Memory B cell (primary cell): ENCODE results near the gene HEYL.

Experiments used
- ATAC-seq: fragments of 150-1000 bp; cut with Tn5 transposase; 2 replicates; pipeline ENCODE4 v1.10.0; 2021; ENCODE audit warnings: low read depth, mild to moderate bottlenecking, moderate library complexity
- DNase-seq, 2 donors: peaks; one replicate each; pipeline ENCODE4 v3.0.0; 2022; ENCODE audit warnings: low spot score in 2 of 2
- H3K27ac Mint-ChIP-seq: one replicate; pipeline ENCODE4 v1.8.0; 2022; ENCODE audit warnings: mild to moderate bottlenecking, moderate library complexity, mixed read lengths
- H3K27me3 Mint-ChIP-seq: one replicate; pipeline ENCODE4 v1.8.0; 2022; ENCODE audit warnings: mixed read lengths
- H3K36me3 Mint-ChIP-seq: one replicate; pipeline ENCODE4 v1.8.0; 2022; ENCODE audit warnings: mild to moderate bottlenecking, mixed read lengths
- H3K4me1 Mint-ChIP-seq: one replicate; pipeline ENCODE4 v1.8.0; 2022; ENCODE audit warnings: mixed read lengths
- H3K4me3 Mint-ChIP-seq: one replicate; pipeline ENCODE4 v1.8.0; 2022; ENCODE audit warnings: mild to moderate bottlenecking, moderate library complexity, mixed read lengths
- H3K9me3 Mint-ChIP-seq: one replicate; pipeline ENCODE4 v1.8.0; 2022; ENCODE audit warnings: mixed read lengths

The HEYL gene

DNA sequence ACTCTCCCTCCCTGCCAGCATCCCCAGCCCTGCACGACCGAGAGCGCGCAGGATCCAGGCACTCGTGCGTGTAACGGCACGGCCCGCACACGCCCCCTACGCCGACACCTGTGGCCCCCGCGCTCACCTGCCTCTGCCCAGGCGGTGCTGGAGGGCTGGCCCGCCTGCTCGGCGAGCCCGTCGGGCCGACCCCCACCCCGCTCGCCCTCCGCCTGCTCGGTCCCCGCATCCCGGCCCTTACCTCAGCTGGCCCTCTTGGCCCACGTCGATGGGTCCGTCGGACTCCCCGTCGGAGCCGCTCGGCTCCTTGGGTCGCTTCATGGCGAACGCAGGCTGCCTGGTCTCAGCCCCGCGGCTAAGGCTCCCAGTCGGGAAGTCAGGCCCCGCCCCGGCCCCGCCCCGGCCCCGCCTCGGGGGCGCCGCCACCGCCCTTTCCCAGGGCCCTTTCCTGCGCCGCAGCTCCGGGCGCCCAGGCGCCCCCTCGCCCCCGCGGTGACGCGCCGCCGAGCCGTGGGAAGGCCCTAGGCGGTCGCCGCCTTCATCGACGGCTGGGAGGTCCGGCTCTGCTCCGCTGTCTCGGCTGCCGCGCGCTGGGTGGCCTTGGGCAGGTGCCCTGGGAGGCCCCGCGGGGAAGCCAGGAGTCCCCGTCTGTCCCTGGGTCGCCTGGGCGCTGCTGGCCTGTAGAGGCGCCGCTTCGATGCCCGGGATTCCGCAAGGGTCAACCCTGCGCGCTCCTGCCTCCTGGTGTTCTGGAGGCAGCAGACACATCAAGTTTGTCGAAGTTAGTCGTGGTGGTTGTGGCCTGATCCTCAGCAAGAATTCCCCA lies at the start of gene HEYL:
Gene HEYL, minus strand, starts transcription at position 339 of the 826 bp plus-strand sequence. Its CDS starts 18 bp downstream, at position 321.
- Mint-ChIP-seq H3K4me1 (no peaks in the 10 kb centered on the region), H3K9me3 (peaks cover 4% of the 10 kb centered on the region), H3K36me3 (no peaks in the 10 kb centered on the region), H3K27me3 (peaks cover 7% of the 10 kb centered on the region), H3K27ac (no peak within 1 kb of the TSS), H3K4me3 (peak within 1 kb of the TSS; percentile 68)
- DNase-seq (peak; percentile 20 to 36), ATAC-seq (peak; percentile 80)

DNA sequence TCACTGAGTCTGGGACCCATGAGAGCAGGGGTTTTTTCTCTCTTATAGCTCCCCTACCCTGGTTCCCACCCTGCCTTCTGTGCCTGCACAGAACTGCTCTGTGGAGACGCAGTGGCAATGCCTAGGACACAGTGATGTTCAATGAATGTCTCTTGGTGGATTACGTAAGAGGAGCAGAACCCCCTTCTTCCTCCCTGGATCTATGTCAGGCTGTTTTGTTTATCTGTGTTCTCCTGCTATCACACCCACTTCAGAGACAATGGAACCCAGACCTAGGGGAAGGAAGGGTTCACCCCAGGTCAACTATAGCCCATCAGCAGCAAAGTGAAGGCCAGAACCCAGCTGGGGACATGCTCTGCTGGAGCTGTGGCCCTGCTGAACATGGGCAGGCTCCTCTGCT lies 49.8 kb upstream of the HEYL start:
- Mint-ChIP-seq H3K27me3 (peaks cover 38% of the 10 kb centered on the region), H3K4me1 (peaks cover 10% of the 10 kb centered on the region)
- ATAC-seq = no peak

DNA sequence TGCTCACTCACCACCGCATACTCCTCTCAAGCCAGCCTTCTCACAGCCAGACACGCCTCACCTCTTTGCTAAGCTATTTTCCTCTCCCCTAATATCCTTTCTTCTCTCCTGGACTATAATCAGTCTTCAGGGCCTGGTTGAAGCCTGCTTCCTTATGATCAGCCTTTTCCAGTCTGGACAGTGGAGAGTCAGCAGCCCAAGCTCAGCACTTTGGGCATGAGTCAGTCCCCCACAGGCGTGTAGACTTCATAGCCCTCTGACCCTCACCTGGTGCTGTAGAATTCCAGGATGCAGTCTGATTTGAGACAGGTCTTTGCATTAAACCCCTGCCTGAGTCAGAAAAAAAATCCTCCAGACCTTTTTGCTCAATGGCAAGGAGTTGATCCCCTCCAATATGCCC lies 49.3 kb upstream of the HEYL start:
- Mint-ChIP-seq H3K27me3 (peaks cover 37% of the 10 kb centered on the region), H3K36me3 (peaks cover 4% of the 10 kb centered on the region), H3K4me1 (peaks cover 10% of the 10 kb centered on the region), H3K9me3 (no peaks in the 10 kb centered on the region), H3K27ac (no peak overlapping the region), H3K4me3 (no peak overlapping the region)
- ATAC-seq (no peak), DNase-seq (no peak)

More for the DNA sequence above, 49.8 kb upstream of the HEYL start:
- Mint-ChIP-seq H3K4me3 (no peak overlapping the region), H3K36me3 (peaks cover 4% of the 10 kb centered on the region), H3K27ac (no peak overlapping the region), H3K9me3 (no peaks in the 10 kb centered on the region)
- DNase-seq = no peak

DNA sequence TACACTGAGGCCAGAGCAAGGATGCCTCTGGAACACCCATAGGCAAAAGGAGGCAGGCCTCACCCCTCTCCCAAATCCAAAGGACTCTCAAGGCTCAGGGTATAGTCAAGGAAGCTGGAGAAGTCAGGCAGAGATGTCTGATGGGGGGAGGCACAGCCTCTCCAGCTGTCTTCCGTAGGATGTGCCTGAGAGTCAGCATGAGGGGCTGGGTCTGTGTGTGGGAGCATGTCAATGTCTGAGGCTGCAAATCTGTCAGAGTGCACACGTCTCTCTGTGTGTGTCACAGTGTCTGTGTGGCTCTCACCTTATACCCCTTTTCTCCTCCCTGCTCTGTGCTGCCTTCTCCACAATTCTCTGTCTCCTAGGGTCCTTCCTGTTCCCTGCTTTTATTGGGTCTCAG lies 47.8 kb upstream of the HEYL start:
- H3K36me3 Mint-ChIP-seq = peaks cover 4% of the 10 kb centered on the region
- DNase-seq (no peak), ATAC-seq (no peak)
- H3K27me3 Mint-ChIP-seq = peaks cover 43% of the 10 kb centered on the region
- H3K4me1 Mint-ChIP-seq = peaks cover 10% of the 10 kb centered on the region
- no peak overlapping the region for H3K4me3 Mint-ChIP-seq
- H3K9me3 Mint-ChIP-seq = no peaks in the 10 kb centered on the region
- H3K27ac Mint-ChIP-seq = no peak overlapping the region

DNA sequence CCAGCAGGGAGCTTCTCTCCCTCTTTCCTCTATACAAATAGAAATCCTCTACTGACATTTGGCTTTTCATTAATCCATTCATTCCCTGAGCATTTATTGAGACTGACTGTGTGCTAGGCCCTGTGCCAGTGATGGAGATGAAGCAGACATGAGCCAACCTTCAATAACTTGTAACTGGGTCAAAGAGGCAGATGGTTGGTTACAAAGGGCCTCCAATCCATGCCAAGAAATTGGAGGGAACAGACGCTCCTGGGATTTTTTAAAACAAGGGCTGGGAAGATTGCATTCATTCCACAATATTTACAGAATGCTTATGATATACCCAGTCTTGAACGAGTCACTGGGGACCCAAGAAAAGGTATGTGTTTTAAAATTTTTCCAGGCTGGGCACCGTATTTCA lies 45.6 kb upstream of the HEYL start:
- Mint-ChIP-seq H3K9me3 (no peaks in the 10 kb centered on the region), H3K4me1 (no peaks in the 10 kb centered on the region), H3K4me3 (peak overlapping the region; percentile 51), H3K36me3 (peaks cover 4% of the 10 kb centered on the region), H3K27me3 (peaks cover 34% of the 10 kb centered on the region), H3K27ac (no peak overlapping the region)
- ATAC-seq (no peak), DNase-seq (no peak)

DNA sequence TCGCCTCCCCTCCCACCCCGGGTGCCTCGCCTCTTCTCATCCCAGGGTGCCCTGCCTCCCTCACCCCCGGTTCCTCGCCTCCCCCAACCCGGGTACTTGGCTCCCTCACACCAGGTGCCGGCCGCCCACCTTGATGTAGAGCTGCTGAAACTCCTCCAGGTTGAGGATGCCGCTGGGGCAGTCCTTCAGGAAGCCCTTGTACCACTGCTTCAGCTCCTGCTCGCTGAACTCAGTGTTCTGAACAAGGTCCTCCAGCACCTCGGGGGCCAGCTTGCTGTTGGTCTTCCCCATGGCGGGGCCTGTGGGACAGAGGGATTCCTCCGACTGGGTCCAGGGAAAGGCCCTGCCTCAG lies 44.8 kb upstream of the HEYL start:
- DNase-seq (no peak), ATAC-seq (no peak)
- no peak overlapping the region for H3K27ac Mint-ChIP-seq
- no peaks in the 10 kb centered on the region for H3K9me3 Mint-ChIP-seq
- H3K4me3 Mint-ChIP-seq = no peak overlapping the region
- no peaks in the 10 kb centered on the region for H3K4me1 Mint-ChIP-seq
- H3K27me3 Mint-ChIP-seq = peaks cover 30% of the 10 kb centered on the region
- H3K36me3 Mint-ChIP-seq = peaks cover 4% of the 10 kb centered on the region

DNA sequence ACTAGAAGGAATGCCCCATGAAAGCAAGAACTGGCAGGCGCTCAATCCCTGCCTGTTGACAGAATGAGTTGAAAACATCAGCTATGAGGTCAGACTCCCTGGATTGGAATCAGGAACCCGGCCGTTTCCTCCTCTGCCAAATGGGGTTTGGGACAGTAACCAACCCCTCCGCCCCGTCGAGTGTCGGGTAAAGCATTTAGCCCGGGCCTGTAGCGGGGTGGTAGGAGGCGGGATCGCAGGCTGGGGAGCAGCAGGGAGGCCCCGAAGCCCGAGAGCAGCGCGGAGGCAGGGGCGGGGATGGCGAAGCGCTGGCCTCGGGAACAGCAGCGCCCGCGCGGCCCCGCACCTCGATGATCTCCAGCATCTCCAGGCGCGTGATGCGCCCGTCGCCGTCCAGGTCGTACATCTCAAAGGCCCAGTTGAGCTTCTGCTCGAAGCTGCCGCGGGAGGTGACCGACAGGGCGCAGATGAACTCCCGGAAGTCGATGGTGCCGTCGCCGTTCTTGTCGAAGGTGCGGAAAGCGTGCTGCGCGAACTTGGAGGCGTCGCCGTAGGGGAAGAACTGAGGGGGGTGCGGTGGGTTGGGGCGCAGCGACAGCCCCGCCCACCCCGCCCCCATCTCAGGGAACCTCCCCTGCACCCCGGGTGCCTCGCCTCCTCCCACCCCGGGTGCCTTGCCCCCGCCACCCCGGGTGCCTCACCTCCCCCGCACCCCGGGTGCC lies 44.3 kb upstream of the HEYL start:
- Mint-ChIP-seq H3K36me3 (peaks cover 4% of the 10 kb centered on the region), H3K9me3 (no peaks in the 10 kb centered on the region), H3K4me3 (no peak overlapping the region), H3K4me1 (no peaks in the 10 kb centered on the region), H3K27ac (no peak overlapping the region), H3K27me3 (peaks cover 28% of the 10 kb centered on the region)
- no peak for DNase-seq
- ATAC-seq = no peak

DNA sequence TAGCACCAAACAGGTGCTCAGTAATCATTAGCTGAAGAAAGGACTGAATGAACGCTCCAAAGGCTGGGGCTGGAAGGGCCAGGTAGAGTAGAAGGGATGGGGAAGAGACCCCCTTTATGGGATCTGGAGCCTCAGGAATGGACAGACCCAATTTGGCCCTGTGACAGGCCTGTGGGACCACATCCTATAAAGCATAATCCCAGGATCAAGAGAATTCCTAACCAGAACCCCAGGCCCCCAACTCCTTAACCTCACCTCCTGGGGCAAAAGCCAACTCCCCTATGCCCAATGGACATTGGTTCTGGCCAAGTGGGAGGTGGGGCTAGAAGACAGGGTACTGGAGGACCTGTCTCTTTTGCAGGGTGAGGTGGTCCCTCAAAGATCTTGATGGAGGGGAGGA lies 42.6 kb upstream of the HEYL start:
- no peak overlapping the region for H3K4me3 Mint-ChIP-seq
- H3K9me3 Mint-ChIP-seq = no peaks in the 10 kb centered on the region
- DNase-seq (no peak), ATAC-seq (no peak)
- H3K27ac Mint-ChIP-seq = no peak overlapping the region
- H3K36me3 Mint-ChIP-seq = peaks cover 4% of the 10 kb centered on the region
- peaks cover 18% of the 10 kb centered on the region for H3K27me3 Mint-ChIP-seq
- H3K4me1 Mint-ChIP-seq = no peaks in the 10 kb centered on the region

DNA sequence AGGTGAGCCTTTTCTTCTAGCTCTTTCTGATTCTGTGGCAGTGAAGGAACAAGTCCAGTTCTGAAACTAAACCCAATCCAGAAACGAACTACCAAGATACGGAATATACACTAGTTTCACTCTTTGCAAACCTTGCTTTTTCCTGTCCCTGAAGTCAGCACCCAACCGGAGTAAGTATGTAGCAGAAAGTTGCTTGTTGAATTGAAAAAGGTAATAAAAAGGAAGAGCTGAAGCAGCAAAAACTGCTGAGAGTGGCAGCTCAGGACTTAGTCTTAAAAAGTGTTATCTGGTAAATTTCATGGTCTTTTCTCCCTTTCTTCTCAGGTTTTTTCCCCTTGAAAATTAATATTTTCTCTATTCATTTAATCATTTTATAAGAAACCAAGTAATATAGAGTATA lies 41.9 kb upstream of the HEYL start:
- Mint-ChIP-seq H3K4me1 (no peaks in the 10 kb centered on the region), H3K27ac (no peak overlapping the region), H3K36me3 (peaks cover 4% of the 10 kb centered on the region), H3K27me3 (peaks cover 14% of the 10 kb centered on the region), H3K9me3 (no peaks in the 10 kb centered on the region), H3K4me3 (no peak overlapping the region)
- ATAC-seq = no peak
- no peak for DNase-seq

DNA sequence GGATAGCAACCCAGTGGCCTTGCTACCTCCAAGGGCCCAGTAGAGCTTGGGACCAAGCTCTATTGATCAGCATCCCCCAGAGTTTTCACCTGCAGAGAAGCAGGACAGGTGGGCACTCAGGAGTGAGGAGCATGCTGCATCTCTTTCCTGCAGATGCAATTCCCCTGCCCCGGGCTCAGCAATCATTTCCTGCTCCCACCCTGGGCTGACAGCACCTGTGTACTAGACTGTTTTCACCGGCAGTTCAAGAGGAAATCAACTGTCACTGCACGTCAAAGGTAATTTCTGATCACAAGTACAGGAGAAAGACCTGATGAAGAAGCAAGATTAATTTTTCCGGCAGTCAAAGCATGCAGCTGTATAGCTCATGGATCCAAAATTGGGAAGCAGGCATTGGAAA lies 41.3 kb upstream of the HEYL start:
- H3K36me3 Mint-ChIP-seq = peaks cover 4% of the 10 kb centered on the region
- H3K9me3 Mint-ChIP-seq = no peaks in the 10 kb centered on the region
- H3K27me3 Mint-ChIP-seq = peaks cover 12% of the 10 kb centered on the region
- DNase-seq (no peak), ATAC-seq (no peak)
- no peaks in the 10 kb centered on the region for H3K4me1 Mint-ChIP-seq
- H3K4me3 Mint-ChIP-seq = no peak overlapping the region
- no peak overlapping the region for H3K27ac Mint-ChIP-seq

DNA sequence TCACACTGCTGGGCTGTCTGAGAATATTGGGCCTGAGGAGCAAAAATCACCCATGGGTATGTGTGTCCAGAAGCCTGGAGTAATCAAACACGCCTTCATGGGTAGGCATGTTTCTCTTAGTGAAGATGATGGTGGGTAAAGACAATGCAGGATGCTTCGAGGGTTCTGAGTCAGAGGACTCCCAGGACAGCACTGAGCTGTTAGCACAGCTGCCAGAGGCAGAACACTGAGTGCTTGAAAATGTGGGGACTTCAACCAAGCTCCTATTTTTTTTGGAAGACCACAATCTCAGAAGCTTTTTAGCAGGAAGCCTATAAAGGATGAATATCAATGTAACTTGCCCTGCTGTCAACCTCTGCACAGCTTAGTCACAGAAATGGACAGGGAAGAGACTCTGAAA lies 40.4 kb upstream of the HEYL start:
- DNase-seq = no peak
- no peak for ATAC-seq
- H3K9me3 Mint-ChIP-seq = no peaks in the 10 kb centered on the region
- no peaks in the 10 kb centered on the region for H3K4me1 Mint-ChIP-seq
- no peak overlapping the region for H3K4me3 Mint-ChIP-seq
- H3K27me3 Mint-ChIP-seq = peaks cover 10% of the 10 kb centered on the region
- peaks cover 2% of the 10 kb centered on the region for H3K36me3 Mint-ChIP-seq
- no peak overlapping the region for H3K27ac Mint-ChIP-seq

DNA sequence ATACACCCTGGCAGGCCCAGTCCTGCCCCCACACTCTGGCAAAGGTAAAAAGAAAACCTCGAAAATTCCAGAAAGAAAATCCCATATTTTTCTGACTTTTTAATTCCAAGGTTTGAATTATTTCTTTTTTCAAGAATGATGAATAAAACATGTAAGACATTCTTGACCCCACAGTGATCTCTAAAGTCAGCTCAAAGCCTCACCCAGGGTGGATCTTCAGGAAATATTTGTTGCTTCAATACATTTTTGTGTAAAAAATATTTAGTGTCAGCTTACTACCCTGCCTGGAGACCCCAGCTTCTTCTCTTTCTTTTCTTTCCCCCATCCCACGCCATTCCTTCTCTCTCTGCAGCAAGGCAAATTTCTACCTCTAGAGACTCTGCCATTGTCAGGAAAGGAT lies 39.4 kb upstream of the HEYL start:
- H3K27me3 Mint-ChIP-seq = peaks cover 6% of the 10 kb centered on the region
- H3K27ac Mint-ChIP-seq = no peak overlapping the region
- no peaks in the 10 kb centered on the region for H3K36me3 Mint-ChIP-seq
- no peaks in the 10 kb centered on the region for H3K4me1 Mint-ChIP-seq
- DNase-seq = no peak
- no peaks in the 10 kb centered on the region for H3K9me3 Mint-ChIP-seq
- H3K4me3 Mint-ChIP-seq = no peak overlapping the region
- ATAC-seq = no peak

DNA sequence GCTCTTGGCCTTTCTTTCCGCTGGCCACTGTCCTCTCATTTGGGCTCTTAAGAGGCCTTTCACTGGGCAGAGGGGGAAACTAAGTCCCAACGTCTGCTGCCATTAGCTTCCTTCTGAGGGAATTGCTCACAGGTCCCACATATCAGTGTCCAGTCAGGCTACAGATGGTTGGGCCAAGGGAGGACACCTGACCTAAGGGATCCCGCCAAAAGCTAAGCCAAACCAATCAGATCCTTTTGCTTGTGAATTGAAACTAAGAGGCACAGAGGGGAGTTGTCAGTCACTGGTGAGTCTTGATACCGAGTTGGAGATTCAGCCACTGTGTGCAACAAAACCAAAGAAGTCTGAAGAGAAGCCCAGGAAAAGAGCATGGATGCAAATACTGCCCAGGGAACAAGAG lies 38.2 kb upstream of the HEYL start:
- no peak for ATAC-seq
- Mint-ChIP-seq H3K4me3 (no peak overlapping the region), H3K36me3 (no peaks in the 10 kb centered on the region), H3K27ac (no peak overlapping the region), H3K27me3 (peaks cover 3% of the 10 kb centered on the region), H3K9me3 (no peaks in the 10 kb centered on the region), H3K4me1 (no peaks in the 10 kb centered on the region)
- DNase-seq = no peak

DNA sequence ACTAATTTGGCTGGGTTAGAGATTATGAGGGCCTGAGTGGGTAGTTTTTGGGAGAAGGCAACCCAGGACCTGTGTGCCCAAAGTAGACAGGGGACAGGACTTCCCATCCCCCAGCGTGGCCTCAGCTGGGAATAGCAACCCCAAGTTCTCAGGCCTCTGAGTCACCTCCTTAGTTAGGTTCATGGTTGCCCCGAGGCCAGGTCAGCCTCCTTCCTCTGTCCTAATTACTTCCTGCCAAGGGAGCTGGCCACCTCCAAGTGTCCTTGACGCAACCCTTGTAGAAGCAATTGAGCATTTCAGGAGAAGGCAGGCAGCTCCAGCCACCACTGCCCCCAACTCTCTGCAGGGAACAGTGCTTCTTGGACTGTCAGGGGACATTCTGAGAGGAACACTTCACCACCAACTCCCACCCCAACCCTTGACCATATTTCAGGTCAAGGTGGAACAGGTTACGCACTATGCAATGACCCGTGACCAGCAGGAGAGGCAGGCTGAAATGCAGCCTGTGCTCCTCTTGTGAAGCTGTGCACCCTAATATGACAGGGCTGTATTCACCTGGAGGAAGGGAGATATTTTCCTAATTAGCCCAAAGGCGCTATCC lies 37.6 kb upstream of the HEYL start:
- Mint-ChIP-seq H3K27me3 (no peaks in the 10 kb centered on the region), H3K9me3 (no peaks in the 10 kb centered on the region), H3K4me3 (no peak overlapping the region), H3K4me1 (no peaks in the 10 kb centered on the region), H3K27ac (no peak overlapping the region), H3K36me3 (no peaks in the 10 kb centered on the region)
- no peak for ATAC-seq
- no peak for DNase-seq
